Endothelial cell (in vitro differentiated cells): ENCODE measurements around the gene CUBN. TPM values are rescaled to one million over a fixed set of nuclear protein-coding genes. Genes with fewer than 3 reads are reported as not detected.
A peak's percentile ranks its signal among the peaks of the same experiment; 100 is the strongest.

Source experiments
- DNase-seq: peaks from one replicate; pipeline ENCODE4 v3.0.0; 2021; ENCODE audit warnings: low spot score
- H3K27ac Mint-ChIP-seq: one replicate; pipeline ENCODE4 v1.8.0; 2021; ENCODE audit warnings: mixed read lengths, inconsistent platforms; ENCODE audit not compliant: unreplicated experiment
- H3K27me3 Mint-ChIP-seq: one replicate; pipeline ENCODE4 v1.8.0; 2021; ENCODE audit warnings: mild to moderate bottlenecking, moderate library complexity, mixed read lengths, inconsistent platforms; ENCODE audit not compliant: unreplicated experiment
- H3K36me3 Mint-ChIP-seq: one replicate; pipeline ENCODE4 v1.8.0; 2021; ENCODE audit warnings: mild to moderate bottlenecking, low read depth, mixed read lengths, inconsistent platforms; ENCODE audit not compliant: unreplicated experiment
- H3K4me1 Mint-ChIP-seq: one replicate; pipeline ENCODE4 v1.8.0; 2021; ENCODE audit warnings: mild to moderate bottlenecking, mixed read lengths, inconsistent platforms; ENCODE audit not compliant: unreplicated experiment
- H3K4me3 Mint-ChIP-seq: one replicate; pipeline ENCODE4 v1.8.0; 2021; ENCODE audit warnings: mild to moderate bottlenecking, mixed read lengths, inconsistent platforms; ENCODE audit not compliant: unreplicated experiment
- H3K9me3 Mint-ChIP-seq: one replicate; pipeline ENCODE4 v1.8.0; 2021; ENCODE audit warnings: mixed read lengths, inconsistent platforms; ENCODE audit not compliant: unreplicated experiment
- total RNA-seq: library from RNA; stranded (reverse); fragmentation: NEBNext Ultra II Directional; extraction: Animal tissue kit (Norgen Biotek cat#: 25700); gene quantifications from one replicate; pipeline ENCODE4 v1.2.1, GENCODE V29; 2021; ENCODE audit not compliant: unreplicated experiment
- TF ChIP-seq, protein P1 (sequence below): fragments of 200-600 bp; sonication (generic); IDR thresholded peaks from one replicate; pipeline ENCODE4 v1.5.0; 2021; ENCODE audit warnings: antibody characterized with exemption; ENCODE audit not compliant: unreplicated experiment

Gene CUBN
- total RNA-seq, 1 donor from 2014 or later: 8.8 TPM

DNA sequence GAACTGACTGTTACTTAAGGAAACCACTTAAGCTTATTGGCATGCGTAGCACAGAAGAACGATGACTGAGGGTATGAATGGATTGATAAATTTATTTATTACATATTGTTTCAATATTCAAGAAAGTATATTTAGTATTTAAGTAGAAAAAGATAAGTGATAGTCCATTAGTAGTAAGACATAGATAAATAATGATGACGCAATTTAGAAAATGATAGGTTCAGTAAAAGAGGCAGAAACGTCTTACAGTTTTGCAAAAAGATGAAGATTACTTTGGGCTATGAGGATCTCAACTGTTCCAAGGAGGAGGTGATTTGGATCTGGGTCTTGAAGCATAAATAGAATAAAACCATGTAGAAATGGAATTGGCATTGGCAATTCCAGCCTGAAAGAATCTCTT, 275.8 kb downstream of the CUBN start:
- TF ChIP-seq, protein P1, sequence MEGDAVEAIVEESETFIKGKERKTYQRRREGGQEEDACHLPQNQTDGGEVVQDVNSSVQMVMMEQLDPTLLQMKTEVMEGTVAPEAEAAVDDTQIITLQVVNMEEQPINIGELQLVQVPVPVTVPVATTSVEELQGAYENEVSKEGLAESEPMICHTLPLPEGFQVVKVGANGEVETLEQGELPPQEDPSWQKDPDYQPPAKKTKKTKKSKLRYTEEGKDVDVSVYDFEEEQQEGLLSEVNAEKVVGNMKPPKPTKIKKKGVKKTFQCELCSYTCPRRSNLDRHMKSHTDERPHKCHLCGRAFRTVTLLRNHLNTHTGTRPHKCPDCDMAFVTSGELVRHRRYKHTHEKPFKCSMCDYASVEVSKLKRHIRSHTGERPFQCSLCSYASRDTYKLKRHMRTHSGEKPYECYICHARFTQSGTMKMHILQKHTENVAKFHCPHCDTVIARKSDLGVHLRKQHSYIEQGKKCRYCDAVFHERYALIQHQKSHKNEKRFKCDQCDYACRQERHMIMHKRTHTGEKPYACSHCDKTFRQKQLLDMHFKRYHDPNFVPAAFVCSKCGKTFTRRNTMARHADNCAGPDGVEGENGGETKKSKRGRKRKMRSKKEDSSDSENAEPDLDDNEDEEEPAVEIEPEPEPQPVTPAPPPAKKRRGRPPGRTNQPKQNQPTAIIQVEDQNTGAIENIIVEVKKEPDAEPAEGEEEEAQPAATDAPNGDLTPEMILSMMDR: no peak
- Mint-ChIP-seq H3K4me3 (no peak overlapping the region), H3K36me3 (no peaks in the 10 kb centered on the region), H3K9me3 (no peaks in the 10 kb centered on the region), H3K27ac (peak overlapping the region; percentile 81), H3K4me1 (peaks cover 37% of the 10 kb centered on the region), H3K27me3 (peaks cover 5% of the 10 kb centered on the region)
- no peak for DNase-seq

DNA sequence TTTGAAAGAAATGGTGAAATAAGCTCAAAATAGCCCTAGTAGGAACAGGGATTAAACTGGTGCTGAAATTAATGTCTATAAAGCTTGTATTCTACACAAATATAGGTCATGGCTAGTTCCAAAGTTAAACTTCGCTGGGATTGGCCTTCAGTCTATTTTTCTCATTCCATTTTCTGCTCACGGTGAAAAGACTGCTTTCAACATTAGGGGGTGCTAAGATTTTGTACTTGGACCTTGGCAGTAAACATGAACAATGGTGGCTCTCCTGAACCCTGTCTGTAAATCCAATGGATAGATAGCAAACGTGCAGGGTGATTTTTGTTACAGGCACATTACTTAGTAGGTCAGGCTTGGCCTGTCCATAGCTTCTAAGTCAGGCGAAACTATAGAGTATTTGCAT, 276.4 kb downstream of the CUBN start:
- no peaks in the 10 kb centered on the region for H3K9me3 Mint-ChIP-seq
- peaks cover 37% of the 10 kb centered on the region for H3K4me1 Mint-ChIP-seq
- no peak for DNase-seq

DNA sequence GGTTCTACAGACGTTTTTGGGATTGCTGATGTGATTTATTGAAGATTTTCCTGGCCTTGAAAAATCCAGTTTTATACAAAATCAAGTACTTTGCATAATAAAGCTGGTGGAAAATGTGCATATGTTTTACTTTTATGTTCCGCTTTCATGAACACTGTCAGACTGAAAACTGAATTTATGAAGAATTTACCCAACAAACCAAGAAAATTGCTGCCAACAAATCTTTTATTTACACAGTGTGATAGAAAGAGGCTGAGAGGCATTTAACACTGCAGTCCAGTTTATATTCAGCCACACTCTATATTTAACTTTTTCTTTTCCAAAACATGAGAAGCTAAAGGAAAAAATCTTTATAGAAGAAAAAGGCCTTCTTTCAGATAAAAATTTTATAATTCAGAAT, 277.0 kb downstream of the CUBN start:
- TF ChIP-seq, protein P1: no peak
- Mint-ChIP-seq H3K9me3 (no peaks in the 10 kb centered on the region), H3K27ac (no peak overlapping the region), H3K27me3 (peaks cover 5% of the 10 kb centered on the region), H3K4me3 (no peak overlapping the region), H3K4me1 (peaks cover 37% of the 10 kb centered on the region), H3K36me3 (no peaks in the 10 kb centered on the region)
- DNase-seq: no peak

More for the DNA sequence above, 276.4 kb downstream of the CUBN start:
- Mint-ChIP-seq H3K36me3 (no peaks in the 10 kb centered on the region), H3K27me3 (peaks cover 5% of the 10 kb centered on the region), H3K4me3 (no peak overlapping the region), H3K27ac (no peak overlapping the region)
- TF ChIP-seq, protein P1: no peak

- no peaks in the 10 kb centered on the region for H3K36me3 Mint-ChIP-seq
- H3K4me3 Mint-ChIP-seq: no peak overlapping the region
- peaks cover 1% of the 10 kb centered on the region for H3K27me3 Mint-ChIP-seq
- peaks cover 7% of the 10 kb centered on the region for H3K4me1 Mint-ChIP-seq
- no peak for DNase-seq
- H3K27ac Mint-ChIP-seq: no peak overlapping the region
- no peaks in the 10 kb centered on the region for H3K9me3 Mint-ChIP-seq
- TF ChIP-seq, protein P1: no peak
These were observed 281.0 kb downstream of the CUBN start for GRCh38 chr10:16848562-16849154.

DNA sequence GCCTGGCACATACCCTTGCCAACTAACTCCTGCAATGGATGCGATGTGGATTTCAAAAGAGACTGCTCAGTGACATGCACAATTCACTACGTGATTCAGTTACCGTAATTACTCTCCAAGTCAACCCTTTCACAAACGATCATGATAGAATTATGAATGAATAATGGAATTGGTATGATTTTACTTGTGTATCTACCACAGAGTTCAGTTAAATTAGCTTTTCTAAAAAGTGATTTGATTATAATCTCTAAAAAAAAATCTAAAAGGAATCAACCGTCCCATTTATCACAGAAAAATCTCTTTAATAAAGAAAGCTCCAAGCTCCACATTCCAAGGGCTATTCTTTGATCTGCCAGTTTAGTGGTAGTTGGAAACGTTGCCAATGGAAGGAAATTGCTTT, 282.0 kb downstream of the CUBN start:
- Mint-ChIP-seq H3K9me3 (no peaks in the 10 kb centered on the region), H3K4me1 (peaks cover 10% of the 10 kb centered on the region), H3K4me3 (no peak overlapping the region), H3K27ac (no peak overlapping the region), H3K27me3 (peaks cover 1% of the 10 kb centered on the region), H3K36me3 (no peaks in the 10 kb centered on the region)
- TF ChIP-seq, protein P1: no peak
- no peak for DNase-seq
